ENCODE results near the gene ARL2. TPM values are rescaled to one million over a fixed set of nuclear protein-coding genes. Genes with fewer than 3 reads are reported as not detected.

ARL2 gene
- total RNA-seq, 5 donors from 2014 or later (not counting 1 experiment from before 2014, with no cell fraction given), result 19.7 to 44.3 (median 39.5) TPM

GRCh38 chr11:65065851-65066250 is 51.9 kb downstream of the ARL2 start:
- H3K36me3 Mint-ChIP-seq, result no peaks in the 10 kb centered on the region
- ChIA-PET CTCF (no interaction called here), POLR2A (no interaction called here)
- no peaks in the 10 kb centered on the region for H3K27me3 Mint-ChIP-seq
- ATAC-seq (replicated peaks in 1 of 4), result no peak
- H3K9me3 ChIP-seq, result no peaks in the 10 kb centered on the region
- no peaks in the 10 kb centered on the region for H3K4me1 ChIP-seq (ENCODE audit: control insufficient read depth in 1 of 2, extremely low read depth in 1 of 2, insufficient read depth in 2 of 2, low read length in 2 of 2)
- H3K9me3 Mint-ChIP-seq, result no peaks in the 10 kb centered on the region
- DNase-seq, result no peak
- no peaks in the 10 kb centered on the region for H3K36me3 ChIP-seq (ENCODE audit: control insufficient read depth in 2 of 2, extremely low read depth in 1 of 2, insufficient read depth in 1 of 2, low read length in 1 of 2)
- no peak overlapping the region for H3K4me3 ChIP-seq (ENCODE audit: control insufficient read depth in 1 of 2, extremely low read depth in 1 of 2, low read length in 1 of 2)
- H3K27ac Mint-ChIP-seq, result no peak overlapping the region
- no peak overlapping the region for H3K27ac ChIP-seq (ENCODE audit: low read length)
- H3K4me3 Mint-ChIP-seq, result no peak overlapping the region
- 91% methylated on average over 4 of the region's 7 CpGs for WGBS (ENCODE audit: insufficient coverage)
- peaks cover 0 to 13% of the 10 kb centered on the region in 2 experiments for H3K27me3 ChIP-seq (replicated peaks in 1 of 2; ENCODE audit: control insufficient read depth in 2 of 2, extremely low read depth in 1 of 2, insufficient read depth in 2 of 2, low read length in 1 of 2)
- H3K4me1 Mint-ChIP-seq, result peaks cover 0 to 4% (median 2%) of the 10 kb centered on the region in 3 donors

- peaks cover 0 to 13% of the 10 kb centered on the region in 2 experiments for H3K27me3 ChIP-seq (replicated peaks in 1 of 2; ENCODE audit: control insufficient read depth in 2 of 2, extremely low read depth in 1 of 2, insufficient read depth in 2 of 2, low read length in 1 of 2)
- ATAC-seq (replicated peaks in 1 of 4) (no peak), DNase-seq (no peak)
- 78% methylated on average over 11 of the region's 11 CpGs for WGBS (ENCODE audit: insufficient coverage)
- no peak overlapping the region for H3K4me3 ChIP-seq (ENCODE audit: control insufficient read depth in 1 of 2, extremely low read depth in 1 of 2, low read length in 1 of 2)
- no peak overlapping the region for H3K27ac ChIP-seq (ENCODE audit: low read length)
- CTCF ChIA-PET, result no interaction called here
- no peaks in the 10 kb centered on the region for H3K4me1 ChIP-seq (ENCODE audit: control insufficient read depth in 1 of 2, extremely low read depth in 1 of 2, insufficient read depth in 2 of 2, low read length in 2 of 2)
- no peaks in the 10 kb centered on the region for H3K27me3 Mint-ChIP-seq
- H3K9me3 Mint-ChIP-seq, result no peaks in the 10 kb centered on the region
- no peak overlapping the region for H3K4me3 Mint-ChIP-seq
- H3K4me1 Mint-ChIP-seq, result no peaks in the 10 kb centered on the region
- H3K27ac Mint-ChIP-seq, result no peak overlapping the region
- POLR2A ChIA-PET, result no interaction called here
- H3K9me3 ChIP-seq, result no peaks in the 10 kb centered on the region
- no peaks in the 10 kb centered on the region for H3K36me3 Mint-ChIP-seq
- no peaks in the 10 kb centered on the region for H3K36me3 ChIP-seq (ENCODE audit: control insufficient read depth in 2 of 2, extremely low read depth in 1 of 2, insufficient read depth in 1 of 2, low read length in 1 of 2)
These were observed 52.4 kb downstream of the ARL2 start for GRCh38 chr11:65066315-65066714.

DNA sequence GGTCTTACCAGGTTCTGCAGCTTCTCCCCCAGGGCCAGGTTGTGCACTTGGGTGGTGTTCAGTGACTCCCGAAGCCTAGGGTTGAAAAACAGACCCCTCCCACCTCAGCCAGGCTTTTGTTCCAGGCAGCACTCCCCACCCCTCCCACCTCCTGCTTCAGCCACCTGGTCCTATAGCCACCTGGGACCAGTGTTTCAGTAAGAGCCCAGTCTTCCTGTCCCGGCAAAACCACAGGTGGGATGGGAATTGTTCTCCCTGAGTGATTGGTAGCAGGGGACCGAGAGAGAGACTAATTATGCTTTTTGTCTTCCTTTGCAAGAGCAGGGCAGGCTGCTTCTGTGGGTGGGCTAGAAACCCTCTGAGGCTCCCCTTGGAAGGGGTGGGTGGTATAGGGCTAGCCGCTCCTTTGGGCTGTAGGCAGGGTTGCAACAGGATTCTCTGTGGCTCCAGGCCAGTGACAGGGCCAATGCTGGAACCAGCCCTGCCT is 52.9 kb downstream of the ARL2 start:
- Mint-ChIP-seq H3K27me3 (no peaks in the 10 kb centered on the region), H3K4me3 (no peak overlapping the region), H3K27ac (no peak overlapping the region), H3K36me3 (no peaks in the 10 kb centered on the region), H3K9me3 (no peaks in the 10 kb centered on the region), H3K4me1 (no peaks in the 10 kb centered on the region)
- ATAC-seq (replicated peaks in 1 of 4), result no peak
- no peak overlapping the region for H3K4me3 ChIP-seq (ENCODE audit: control insufficient read depth in 1 of 2, extremely low read depth in 1 of 2, low read length in 1 of 2)
- DNase-seq, result no peak
- no peaks in the 10 kb centered on the region for H3K36me3 ChIP-seq (ENCODE audit: control insufficient read depth in 2 of 2, extremely low read depth in 1 of 2, insufficient read depth in 1 of 2, low read length in 1 of 2)
- WGBS (ENCODE audit: insufficient coverage), result 92% methylated on average over 4 of the region's 4 CpGs
- peaks cover 0 to 13% of the 10 kb centered on the region in 2 experiments for H3K27me3 ChIP-seq (replicated peaks in 1 of 2; ENCODE audit: control insufficient read depth in 2 of 2, extremely low read depth in 1 of 2, insufficient read depth in 2 of 2, low read length in 1 of 2)
- CTCF ChIA-PET, result no interaction called here
- H3K4me1 ChIP-seq (ENCODE audit: control insufficient read depth in 1 of 2, extremely low read depth in 1 of 2, insufficient read depth in 2 of 2, low read length in 2 of 2), result no peaks in the 10 kb centered on the region
- H3K9me3 ChIP-seq, result no peaks in the 10 kb centered on the region
- POLR2A ChIA-PET, result no interaction called here
- no peak overlapping the region for H3K27ac ChIP-seq (ENCODE audit: low read length)

GRCh38 chr11:65067446-65067845 is 53.5 kb downstream of the ARL2 start:
- ChIA-PET POLR2A (no interaction called here), CTCF (no interaction called here)
- no peak overlapping the region for H3K4me3 Mint-ChIP-seq
- no peaks in the 10 kb centered on the region for H3K36me3 Mint-ChIP-seq
- H3K27me3 Mint-ChIP-seq, result no peaks in the 10 kb centered on the region
- Histone ChIP-seq H3K4me3 (ENCODE audit: control insufficient read depth in 1 of 2, extremely low read depth in 1 of 2, low read length in 1 of 2) (no peak overlapping the region), H3K27me3 (replicated peaks in 1 of 2; ENCODE audit: control insufficient read depth in 2 of 2, extremely low read depth in 1 of 2, insufficient read depth in 2 of 2, low read length in 1 of 2) (peaks cover 0 to 10% of the 10 kb centered on the region in 2 experiments), H3K9me3 (no peaks in the 10 kb centered on the region), H3K27ac (ENCODE audit: low read length) (no peak overlapping the region), H3K36me3 (ENCODE audit: control insufficient read depth in 2 of 2, extremely low read depth in 1 of 2, insufficient read depth in 1 of 2, low read length in 1 of 2) (no peaks in the 10 kb centered on the region), H3K4me1 (ENCODE audit: control insufficient read depth in 1 of 2, extremely low read depth in 1 of 2, insufficient read depth in 2 of 2, low read length in 2 of 2) (no peaks in the 10 kb centered on the region)
- H3K27ac Mint-ChIP-seq, result no peak overlapping the region
- ATAC-seq (replicated peaks in 1 of 4) (no peak), DNase-seq (no peak)
- WGBS (ENCODE audit: insufficient coverage), result 84% methylated on average over 8 of the region's 10 CpGs
- no peaks in the 10 kb centered on the region for H3K9me3 Mint-ChIP-seq
- no peaks in the 10 kb centered on the region for H3K4me1 Mint-ChIP-seq

GRCh38 chr11:65069217-65069616 is 55.3 kb downstream of the ARL2 start:
- CTCF ChIA-PET, result interaction anchor here in 1 of 2 donors (0.6 kb wide), 1 partner anchor 459 kb away, joined by 3 read pairs; no protein-coding TSS in a partner anchor
- H3K27me3 ChIP-seq (replicated peaks in 1 of 2; ENCODE audit: control insufficient read depth in 2 of 2, extremely low read depth in 1 of 2, insufficient read depth in 2 of 2, low read length in 1 of 2), result peaks cover 0 to 5% of the 10 kb centered on the region in 2 experiments

More at GRCh38 chr11:65069217-65069616, 55.3 kb downstream of the ARL2 start:
- H3K27me3 Mint-ChIP-seq, result no peaks in the 10 kb centered on the region
- Histone ChIP-seq H3K4me3 (ENCODE audit: control insufficient read depth in 1 of 2, extremely low read depth in 1 of 2, low read length in 1 of 2) (no peak overlapping the region), H3K9me3 (no peaks in the 10 kb centered on the region), H3K4me1 (ENCODE audit: control insufficient read depth in 1 of 2, extremely low read depth in 1 of 2, insufficient read depth in 2 of 2, low read length in 2 of 2) (no peaks in the 10 kb centered on the region), H3K36me3 (ENCODE audit: control insufficient read depth in 2 of 2, extremely low read depth in 1 of 2, insufficient read depth in 1 of 2, low read length in 1 of 2) (no peaks in the 10 kb centered on the region), H3K27ac (ENCODE audit: low read length) (no peak overlapping the region)
- H3K4me1 Mint-ChIP-seq, result no peaks in the 10 kb centered on the region
- ATAC-seq (replicated peaks in 1 of 4) (no peak), DNase-seq (no peak)
- H3K9me3 Mint-ChIP-seq, result no peaks in the 10 kb centered on the region
- no peaks in the 10 kb centered on the region for H3K36me3 Mint-ChIP-seq
- POLR2A ChIA-PET, result interaction anchor here in 1 of 2 donors (0.6 kb wide), 1 partner anchor 105 kb away, joined by 5 read pairs; no protein-coding TSS in a partner anchor
- 41% methylated on average over 4 of the region's 9 CpGs for WGBS (ENCODE audit: insufficient coverage)
- no peak overlapping the region for H3K27ac Mint-ChIP-seq
- no peak overlapping the region for H3K4me3 Mint-ChIP-seq

Other genes with a start within 250 kb of the ARL2 start
- gene SF1, start 235.6 kb upstream of the ARL2 start, total RNA-seq, result 1,000 to 10,000 TPM in 2 of 5 donors, 100 to 1,000 TPM in 3; 670 to 1,510 (median 732) TPM
- gene MAP4K2, start 210.9 kb upstream of the ARL2 start, total RNA-seq, result 100 to 1,000 TPM in 3 of 5 donors, 10 to 100 TPM in 2; 80.9 to 131 (median 102) TPM
- gene MEN1, start 203.6 kb upstream of the ARL2 start, total RNA-seq, result 10 to 100 TPM; 31.7 to 62.0 (median 49.6) TPM
- 10 to 100 TPM in 1 of 5 donors, 1 to 10 TPM in 4; 7.4 to 10.5 (median 9.1) TPM for gene CDC42BPG, start 169.5 kb upstream of the ARL2 start, total RNA-seq
- gene EHD1, start 135.5 kb upstream of the ARL2 start, total RNA-seq, result 100 to 1,000 TPM; 126 to 286 (median 269) TPM
- gene ATG2A, start 97.0 kb upstream of the ARL2 start, total RNA-seq, result 100 to 1,000 TPM in 1 of 5 donors, 10 to 100 TPM in 4; 50.9 to 165 (median 55.4) TPM
- gene PPP2R5B, start 89.5 kb upstream of the ARL2 start, total RNA-seq, result 10 to 100 TPM; 15.3 to 25.4 (median 17.2) TPM
- gene GPHA2, start 78.3 kb upstream of the ARL2 start, total RNA-seq, result under 1 TPM in 1 of 5 donors, not detected in 4; 0.90 TPM
- gene MAJIN, start 42.1 kb upstream of the ARL2 start, total RNA-seq, result 1 to 10 TPM in 1 of 5 donors, under 1 TPM in 3, not detected in 1; 0.44 to 1.8 (median 0.82) TPM
- under 1 TPM in 2 of 5 donors, not detected in 3; 0.09 to 0.26 TPM for gene BATF2, start 17.2 kb upstream of the ARL2 start, total RNA-seq
- 10 to 100 TPM; 19.6 to 28.6 (median 25.4) TPM for gene SNX15, start 13.3 kb downstream of the ARL2 start, total RNA-seq
- gene SAC3D1, start 27.1 kb downstream of the ARL2 start, total RNA-seq, result 10 to 100 TPM in 3 of 5 donors, 1 to 10 TPM in 2; 3.1 to 16.9 (median 14.5) TPM
- 10 to 100 TPM; 10.2 to 30.1 (median 26.1) TPM for gene NAALADL1, start 44.4 kb downstream of the ARL2 start, total RNA-seq
- 1 to 10 TPM; 1.2 to 4.2 (median 1.7) TPM for gene CDCA5, start 69.9 kb downstream of the ARL2 start, total RNA-seq
- 10 to 100 TPM; 36.5 to 51.8 (median 43.7) TPM for gene ZFPL1, start 70.1 kb downstream of the ARL2 start, total RNA-seq
- gene VPS51, start 82.1 kb downstream of the ARL2 start, total RNA-seq, result 100 to 1,000 TPM; 210 to 303 (median 263) TPM
- gene TM7SF2, start 97.7 kb downstream of the ARL2 start, total RNA-seq, result 10 to 100 TPM; 23.7 to 34.2 (median 28.6) TPM
- gene ZNHIT2, start 103.5 kb downstream of the ARL2 start, total RNA-seq, result 10 to 100 TPM in 3 of 5 donors, 1 to 10 TPM in 2; 7.0 to 20.4 (median 18.1) TPM
- gene FAU, start 108.0 kb downstream of the ARL2 start, total RNA-seq, result 1,000 to 10,000 TPM; 1,477 to 1,924 (median 1,724) TPM
- 10 to 100 TPM; 48.3 to 58.8 (median 55.1) TPM for gene MRPL49, start 108.2 kb downstream of the ARL2 start, total RNA-seq
- gene SYVN1, start 120.4 kb downstream of the ARL2 start, total RNA-seq, result 10 to 100 TPM; 63.8 to 77.7 (median 68.8) TPM
- gene SPDYC, start 156.1 kb downstream of the ARL2 start, total RNA-seq, result not detected
- 100 to 1,000 TPM in 4 of 5 donors, 10 to 100 TPM in 1; 98.4 to 171 (median 143) TPM for gene CAPN1, start 167.8 kb downstream of the ARL2 start, total RNA-seq
- 10 to 100 TPM; 15.1 to 24.2 (median 20.4) TPM for gene POLA2, start 247.8 kb downstream of the ARL2 start, total RNA-seq

Measured in T-cell (primary cell).